Stomach (tissue), 9 donors: ENCODE results near the gene KRT1. TPM values are rescaled to one million over a fixed set of nuclear protein-coding genes. Genes with fewer than 3 reads are reported as not detected.
A peak's percentile ranks its signal among the peaks of the same experiment; 100 is the strongest.

Experiments used
- DNase-seq, 2 donors: peaks; one replicate each; pipeline versions ENCODE4 v3.0.0 to v3.0.0-alpha.2; 2013 to 2019
- H3K27ac ChIP-seq, 5 donors: fragments of 200-600 bp in 4 of 5; sonication (generic) in 4 of 5; one replicate each; pipeline ENCODE4 v1.5.1; 2013 to 2019; ENCODE audit warnings: mild to moderate bottlenecking in 1 of 5, moderate library complexity in 1 of 5
- H3K27me3 ChIP-seq, 3 donors: fragments of 200-600 bp; sonication (generic); one replicate each; pipeline ENCODE4 v1.5.1; 2017 to 2019; ENCODE audit warnings: mixed run types in 1 of 3
- H3K36me3 ChIP-seq, 4 donors: fragments of 200-600 bp; sonication (generic); 1 replicate in 3 of 4; 2 replicates in 1 of 4; pipeline ENCODE4 v1.5.1; 2016 to 2019
- H3K4me1 ChIP-seq, 4 donors: fragments of 200-600 bp; sonication (generic); one replicate each; pipeline ENCODE4 v1.5.1; 2016 to 2019
- H3K4me3 ChIP-seq, 4 donors: fragments of 200-600 bp; sonication (generic) in 3 of 4; one replicate each; pipeline ENCODE4 v1.5.1; 2016 to 2019; ENCODE audit warnings: mild to moderate bottlenecking in 1 of 4
- H3K9me3 ChIP-seq, 4 donors: fragments of 200-600 bp; sonication (generic); one replicate each; pipeline ENCODE4 v1.5.1; 2016 to 2019
- EP300 ChIP-seq: sonication (generic); formaldehyde crosslinking; IDR thresholded peaks from one replicate; pipeline ENCODE4 v1.6.1; 2017; ENCODE audit warnings: antibody characterized with exemption
- POLR2A ChIP-seq, 4 donors: fragments of 450-650 bp; IDR thresholded peaks; one replicate each; pipeline ENCODE4 v1.6.1; 2016; ENCODE audit warnings: antibody characterized with exemption in 4 of 4, control low read depth in 2 of 4, mild to moderate bottlenecking in 1 of 4, moderate library complexity in 1 of 4
- POLR2AphosphoS5 ChIP-seq, 3 donors: sonication (generic); formaldehyde crosslinking; IDR thresholded peaks; one replicate each; pipeline ENCODE4 v1.6.1; 2016; ENCODE audit warnings: antibody characterized with exemption in 3 of 3
- WGBS, 5 donors: extraction: QIAGEN DNeasy Blood & Tissue Kit in 3 of 5; methylation state at CpG; one replicate each; pipeline versions ENCODE4 v1.1.5 to v1.1.7; 2013 to 2018; 5-methylcytosine and 5-hydroxymethylcytosine counted together
- intact Hi-C: fragments of 100-400 bp; cut with DNase I; formaldehyde crosslinking; loops from one replicate; pipeline ENCODE4 v1.15.1; 2023; ENCODE audit warnings: low total_unique reads
- polyA plus RNA-seq, 3 donors: library from polyadenylated mRNA; stranded (reverse); fragments of 200-250 nt; gene quantifications; one replicate each; pipeline ENCODE4 v1.2.3, GENCODE V29; 2013
- total RNA-seq, 5 donors: library from RNA; depleted of rRNA; stranded (reverse); fragments of >200 nt; gene quantifications; one replicate each; pipeline versions ENCODE4 v1.1.0 to v1.2.3, GENCODE V29; 2014 to 2016
- TF ChIP-seq, protein P1 (sequence below), 7 experiments: fragments of 450-650 bp in 4 of 7; fragments of 200-600 bp in 3 of 7; sonication (generic) in 3 of 7; IDR thresholded peaks; one replicate each; pipeline ENCODE4 v1.5.1; 2016 to 2019; ENCODE audit warnings: antibody characterized with exemption in 7 of 7, control low read depth in 2 of 7, mild to moderate bottlenecking in 1 of 7
- donor health status: healthy with polysubstance abuse.
- donor health status: Bipolar disorder and iron deficiency.
- donor health status: healthy.

Gene KRT1
- total and polyA plus RNA-seq, 8 donors: 0.37 to 27.8 (median 7.6) TPM; not detected in 5

DNA sequence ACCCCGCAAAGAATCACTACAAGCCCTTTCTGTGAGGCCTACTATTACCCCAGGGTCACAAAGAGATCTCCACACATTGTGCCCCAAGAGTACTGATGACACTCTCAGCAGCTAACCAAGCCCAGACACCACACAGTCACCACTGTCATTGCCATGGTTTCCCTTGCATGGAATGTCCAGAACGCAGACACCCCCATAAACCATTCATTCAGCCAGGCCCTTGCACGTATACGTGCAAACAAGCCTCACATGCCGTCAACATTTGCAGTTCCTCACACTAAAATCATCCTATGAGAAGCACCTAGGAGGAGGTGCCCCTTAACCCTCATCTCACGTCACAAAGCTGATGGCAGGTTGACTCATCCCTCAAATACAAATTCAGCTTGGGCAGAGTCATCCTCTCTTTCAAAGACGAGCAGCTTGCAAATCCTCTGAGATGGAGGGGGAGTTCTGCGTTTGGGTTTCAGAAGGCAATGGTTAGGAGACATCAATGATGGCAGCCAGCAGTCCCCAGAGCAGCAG, 40.2 kb upstream of the KRT1 start:
- intact Hi-C loops: no loop called here
- DNase-seq: no peak
- no peak overlapping the region for H3K27ac ChIP-seq
- peaks cover 0 to 40% (median 3%) of the 10 kb centered on the region in 3 donors for H3K27me3 ChIP-seq
- H3K9me3 ChIP-seq: no peaks in the 10 kb centered on the region
- no peak overlapping the region for H3K4me3 ChIP-seq
- TF ChIP-seq EP300 (no peak), POLR2A (IDR thresholded peaks at IDR 0.05) (no peak), POLR2AphosphoS5 (IDR thresholded peaks at IDR 0.05) (no peak)
- no peaks in the 10 kb centered on the region for H3K4me1 ChIP-seq
- WGBS, 5 donors: 69 to 81% (median 78%) methylated on average over 7 to 8 of the region's 8 CpGs
- H3K36me3 ChIP-seq: no peaks in the 10 kb centered on the region

DNA sequence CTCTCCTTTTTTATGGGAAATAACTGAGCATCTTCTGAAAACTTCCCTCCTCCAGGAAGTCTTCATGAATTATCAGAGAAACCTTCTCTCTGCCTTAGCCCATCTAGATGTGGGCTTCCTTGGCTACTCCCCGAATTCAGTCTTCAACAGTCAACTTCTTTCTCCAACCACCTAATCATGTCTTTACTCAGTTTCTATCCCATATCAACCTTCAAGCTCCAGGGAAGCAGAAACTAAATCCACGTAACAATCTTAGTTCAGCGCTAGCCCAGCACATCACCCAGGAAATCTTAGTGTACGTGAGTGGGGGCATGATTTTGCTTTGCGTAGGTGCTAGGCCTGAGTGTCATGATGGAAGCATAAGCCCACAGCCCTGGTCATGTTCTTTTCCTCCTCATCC, 35.9 kb upstream of the KRT1 start:
- H3K27me3 ChIP-seq: peaks cover 11 to 64% (median 33%) of the 10 kb centered on the region in 3 donors
- no peak overlapping the region for H3K27ac ChIP-seq
- H3K4me1 ChIP-seq: peaks cover 6 to 14% (median 9%) of the 10 kb centered on the region in 4 donors
- no peaks in the 10 kb centered on the region for H3K9me3 ChIP-seq
- H3K36me3 ChIP-seq: no peaks in the 10 kb centered on the region
- 89 to 95% (median 94%) methylated on average over 5 of the region's 5 CpGs for WGBS, 5 donors
- intact Hi-C loops: no loop called here
- H3K4me3 ChIP-seq: no peak overlapping the region
- TF ChIP-seq, protein P1, sequence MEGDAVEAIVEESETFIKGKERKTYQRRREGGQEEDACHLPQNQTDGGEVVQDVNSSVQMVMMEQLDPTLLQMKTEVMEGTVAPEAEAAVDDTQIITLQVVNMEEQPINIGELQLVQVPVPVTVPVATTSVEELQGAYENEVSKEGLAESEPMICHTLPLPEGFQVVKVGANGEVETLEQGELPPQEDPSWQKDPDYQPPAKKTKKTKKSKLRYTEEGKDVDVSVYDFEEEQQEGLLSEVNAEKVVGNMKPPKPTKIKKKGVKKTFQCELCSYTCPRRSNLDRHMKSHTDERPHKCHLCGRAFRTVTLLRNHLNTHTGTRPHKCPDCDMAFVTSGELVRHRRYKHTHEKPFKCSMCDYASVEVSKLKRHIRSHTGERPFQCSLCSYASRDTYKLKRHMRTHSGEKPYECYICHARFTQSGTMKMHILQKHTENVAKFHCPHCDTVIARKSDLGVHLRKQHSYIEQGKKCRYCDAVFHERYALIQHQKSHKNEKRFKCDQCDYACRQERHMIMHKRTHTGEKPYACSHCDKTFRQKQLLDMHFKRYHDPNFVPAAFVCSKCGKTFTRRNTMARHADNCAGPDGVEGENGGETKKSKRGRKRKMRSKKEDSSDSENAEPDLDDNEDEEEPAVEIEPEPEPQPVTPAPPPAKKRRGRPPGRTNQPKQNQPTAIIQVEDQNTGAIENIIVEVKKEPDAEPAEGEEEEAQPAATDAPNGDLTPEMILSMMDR (IDR thresholded peaks at IDR 0.05): no peak
- TF ChIP-seq POLR2AphosphoS5 (IDR thresholded peaks at IDR 0.05): no peak
- no peak for TF ChIP-seq EP300
- no peak for TF ChIP-seq POLR2A (IDR thresholded peaks at IDR 0.05)
- no peak for DNase-seq

DNA sequence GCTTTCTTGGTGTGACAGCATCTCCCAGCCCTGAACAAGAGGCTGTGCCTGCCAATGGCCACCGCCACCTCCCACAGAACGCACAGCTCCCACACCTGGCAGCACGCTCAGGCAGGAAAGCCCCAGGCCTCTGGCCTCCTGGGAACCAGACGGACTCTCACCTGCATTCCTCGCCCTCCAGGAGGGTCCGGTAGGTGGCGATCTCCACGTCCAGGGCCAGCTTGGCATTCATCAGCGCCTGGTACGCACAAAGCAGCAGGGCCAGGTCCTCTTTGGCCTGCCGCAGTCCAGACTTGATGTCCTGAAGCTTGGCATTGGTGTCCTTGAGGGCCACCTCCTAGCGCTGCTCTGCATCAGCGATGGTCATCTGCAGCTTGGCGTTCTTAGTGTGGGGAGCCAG, 35.2 kb upstream of the KRT1 start:
- H3K9me3 ChIP-seq: no peaks in the 10 kb centered on the region
- H3K36me3 ChIP-seq: no peaks in the 10 kb centered on the region
- WGBS, 5 donors: 55 to 79% (median 61%) methylated on average over 11 to 14 of the region's 14 CpGs
- H3K27me3 ChIP-seq: peaks cover 11 to 64% (median 33%) of the 10 kb centered on the region in 3 donors
- intact Hi-C loops: no loop called here
- TF ChIP-seq POLR2A (IDR thresholded peaks at IDR 0.05) (no peak), EP300 (no peak), POLR2AphosphoS5 (IDR thresholded peaks at IDR 0.05) (no peak)
- TF ChIP-seq, protein P1 (IDR thresholded peaks at IDR 0.05): no peak
- H3K4me3 ChIP-seq: no peak overlapping the region
- H3K4me1 ChIP-seq: peaks cover 6 to 14% (median 9%) of the 10 kb centered on the region in 4 donors
- no peak overlapping the region for H3K27ac ChIP-seq
- DNase-seq: peak; percentile 29 to 41

DNA sequence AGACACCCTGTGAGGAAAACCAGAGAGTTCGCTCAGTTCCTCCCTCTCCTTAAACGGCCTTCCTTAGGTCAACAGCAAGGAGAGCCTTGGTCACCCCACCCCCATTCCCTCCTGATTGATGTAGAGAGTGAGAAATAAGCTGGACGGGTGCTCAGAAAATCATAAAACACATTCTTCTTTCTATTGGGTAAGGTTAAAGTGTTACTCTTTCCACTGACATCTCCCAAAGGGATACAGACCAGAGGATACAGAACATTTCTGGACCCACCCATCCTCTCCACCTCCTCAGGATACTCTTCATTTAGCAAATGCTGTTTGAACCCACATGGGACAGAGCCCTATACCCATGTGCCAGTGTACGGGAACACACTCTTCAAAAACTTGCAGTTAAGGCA, 34.7 kb upstream of the KRT1 start:
- no peak overlapping the region for H3K27ac ChIP-seq
- intact Hi-C loops: no loop called here
- no peaks in the 10 kb centered on the region for H3K9me3 ChIP-seq
- H3K36me3 ChIP-seq: no peaks in the 10 kb centered on the region
- no peak overlapping the region for H3K4me3 ChIP-seq
- peaks cover 11 to 64% (median 33%) of the 10 kb centered on the region in 3 donors for H3K27me3 ChIP-seq
- TF ChIP-seq, protein P1 (IDR thresholded peaks at IDR 0.05): no peak
- TF ChIP-seq EP300: no peak
- peaks cover 6 to 14% (median 9%) of the 10 kb centered on the region in 4 donors for H3K4me1 ChIP-seq
- 61 to 69% (median 64%) methylated on average over 4 of the region's 4 CpGs for WGBS, 5 donors
- no peak for DNase-seq
